Measurements from ENCODE around the gene NHLH2.

GRCh38 chr1:115879977-115880376, 39.1 kb upstream of the NHLH2 start:
- TF ChIP-seq CTCF (IDR thresholded peaks at IDR 0.05) (no peak), EZH2 (IDR thresholded peaks at IDR 0.05; ENCODE audit: borderline replicate concordance, insufficient read depth, low read depth, low read length, poor library complexity, severe bottlenecking) (no peak)
